GM21529 (cell line): ENCODE data around the gene VAMP4.

Experiments used
- ATAC-seq: cut with Tn5 transposase; IDR thresholded peaks from one replicate; pipeline ENCODE4 v1.9.1; 2021; ENCODE audit not compliant: unreplicated experiment

VAMP4 gene

DNA sequence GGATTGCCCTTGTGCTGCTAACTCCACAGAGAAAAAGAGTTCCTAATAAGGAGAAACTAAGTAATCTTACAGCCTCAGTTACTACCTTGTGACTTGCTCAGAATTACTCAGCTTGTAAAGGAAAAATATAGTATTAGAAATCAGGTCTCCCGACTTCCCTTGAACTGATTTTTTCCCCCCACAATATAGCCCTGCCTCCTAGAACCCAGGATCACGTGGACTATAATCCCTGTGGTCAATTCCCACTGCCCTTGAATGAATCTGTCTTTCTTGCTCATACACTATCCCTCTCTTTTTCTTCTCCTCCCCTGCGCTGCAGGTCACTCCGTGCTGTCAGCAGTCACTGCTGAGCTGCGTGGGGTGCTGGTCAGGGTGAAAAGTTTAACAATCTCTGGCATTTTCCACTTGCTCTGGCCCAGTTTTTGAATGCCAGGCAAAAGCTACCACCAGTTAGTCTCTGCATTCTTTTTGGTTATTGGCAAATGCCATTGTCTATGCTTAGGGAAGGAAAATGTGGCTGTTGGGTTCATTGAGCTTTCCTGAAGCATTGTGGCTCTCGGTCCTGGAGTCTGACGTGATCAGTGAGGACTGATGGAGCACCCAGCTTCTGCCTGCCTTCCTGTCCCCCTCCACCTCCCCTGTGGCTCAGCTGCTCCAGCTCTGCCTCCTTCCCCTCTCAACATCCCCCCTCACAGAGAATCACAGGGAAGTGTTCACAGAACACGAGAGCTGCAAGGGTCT is 87.5 kb downstream of the VAMP4 start:
- ATAC-seq = no peak

DNA sequence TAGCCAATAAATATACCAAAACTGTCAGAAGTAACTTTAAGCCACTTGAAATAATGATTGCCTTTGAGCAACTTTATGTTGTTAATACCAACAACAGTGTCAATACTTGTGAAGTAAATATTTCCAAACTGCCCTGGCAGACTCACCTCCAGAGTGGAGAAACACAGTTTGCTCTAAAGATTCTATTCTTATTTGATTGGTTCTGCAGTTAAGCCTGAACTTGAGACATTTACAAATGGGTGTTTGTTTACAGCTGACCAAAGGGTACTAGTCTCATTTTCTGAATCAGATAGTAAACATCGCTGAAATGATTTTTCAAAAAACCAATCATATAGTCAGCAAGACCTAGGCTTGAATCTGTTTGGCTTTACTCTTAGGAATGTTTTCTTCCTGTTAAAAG is 88.1 kb downstream of the VAMP4 start:
- no peak for ATAC-seq

DNA sequence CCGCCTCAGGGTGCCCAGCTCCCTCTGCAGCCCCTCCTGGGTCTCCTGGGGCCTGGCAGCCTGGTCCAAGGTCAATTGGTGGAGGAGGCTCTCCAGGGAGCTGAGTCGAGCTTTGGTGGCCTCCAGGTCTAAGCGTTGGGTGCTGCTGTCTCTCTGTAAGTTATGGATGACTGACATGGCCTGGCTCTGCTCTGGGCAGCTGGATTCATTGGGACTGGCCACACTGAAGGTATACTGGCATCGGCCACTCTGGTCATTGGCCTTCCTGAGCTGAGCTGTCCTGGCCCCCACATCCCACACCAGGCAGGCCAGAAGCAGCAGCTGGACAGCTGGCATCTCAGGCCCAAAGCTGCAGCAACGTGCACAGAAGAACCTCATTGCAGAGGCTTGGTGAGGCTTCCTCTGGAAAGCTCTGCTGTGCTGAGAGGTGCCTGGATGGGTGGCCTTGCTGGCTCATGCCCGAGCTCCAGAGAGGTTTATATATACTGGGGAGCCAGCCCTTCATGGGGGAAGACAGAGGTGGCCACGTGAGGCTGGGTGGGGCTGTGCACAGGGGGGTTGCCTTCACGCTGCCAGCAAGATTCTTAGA is 89.5 kb downstream of the VAMP4 start, which contains the start of gene MYOC:
TSS of gene MYOC (minus strand) at position 455 of the 589 bp plus-strand sequence. CDS start at position 378, 77 bp downstream.
- ATAC-seq = no peak
